Dedifferentiated amniotic fluid mesenchymal stem cell (primary cell): ENCODE results near the gene IRF3.

Experiments
- DNase-seq: peaks from one replicate; pipeline ENCODE4 v3.0.0-alpha.2; 2016; ENCODE audit errors: extremely low spot score

The IRF3 gene

DNA sequence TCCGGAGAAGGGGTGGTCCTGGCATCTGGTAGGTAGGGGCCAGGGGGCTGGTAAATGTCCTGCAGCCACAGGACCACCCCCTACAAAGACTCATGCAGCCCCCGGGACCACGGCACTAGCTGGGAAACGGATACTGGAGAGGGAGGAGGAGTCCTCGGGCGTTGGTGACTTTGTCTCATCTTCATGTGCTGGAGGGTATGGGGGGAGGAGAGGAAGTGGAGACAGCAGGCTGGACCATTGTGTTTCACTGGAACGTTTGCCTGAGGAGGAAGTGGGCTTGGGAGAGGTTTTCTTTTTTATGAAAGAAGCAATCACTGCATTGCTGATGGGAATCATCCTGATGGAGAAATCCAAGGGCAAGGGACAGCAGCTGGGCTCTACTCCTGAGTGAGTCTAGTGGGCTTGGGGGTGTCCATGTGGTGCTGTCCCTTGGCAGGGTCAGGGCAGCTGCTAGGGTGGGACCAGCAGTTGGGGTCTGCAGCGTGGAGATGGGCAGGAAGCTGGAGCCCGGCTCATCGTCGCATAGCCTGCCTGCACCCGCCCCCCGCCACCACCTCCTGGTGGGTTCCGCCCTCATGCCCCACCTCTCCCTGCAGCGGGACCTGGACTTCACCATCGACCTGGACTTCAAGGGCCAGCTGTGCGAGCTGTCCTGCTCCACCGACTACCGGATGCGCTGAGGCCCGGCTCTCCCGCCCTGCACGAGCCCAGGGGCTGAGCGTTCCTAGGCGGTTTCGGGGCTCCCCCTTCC is 22.1 kb upstream of the IRF3 start:
- DNase-seq, result no peak

GRCh38 chr19:49687150-49687549 is 21.5 kb upstream of the IRF3 start:
- no peak for DNase-seq

GRCh38 chr19:49686503-49687088 is 20.9 kb upstream of the IRF3 start:
- DNase-seq, result no peak

DNA sequence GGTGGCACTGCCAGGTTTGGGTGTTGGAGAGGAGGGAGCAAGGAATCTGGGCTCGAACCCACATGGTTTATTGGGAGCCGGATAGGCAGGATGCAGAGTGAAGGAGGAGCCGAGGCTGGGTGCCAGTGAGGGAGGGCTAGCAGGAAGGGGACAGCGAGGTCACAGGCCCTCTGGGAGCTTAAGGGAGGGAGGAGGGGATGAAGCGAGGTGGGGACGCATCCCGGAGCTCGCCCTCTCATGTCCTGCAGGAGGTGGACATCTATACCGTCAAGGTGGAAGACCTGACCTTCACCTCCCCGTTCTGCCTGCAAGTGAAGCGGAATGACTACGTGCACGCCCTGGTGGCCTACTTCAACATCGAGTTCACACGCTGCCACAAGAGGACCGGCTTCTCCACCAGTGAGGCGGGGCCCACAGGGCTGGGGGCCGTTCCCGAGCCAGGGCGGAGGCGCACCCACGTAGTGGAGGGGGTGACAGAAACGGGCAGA is 20.2 kb upstream of the IRF3 start:
- DNase-seq, result no peak

GRCh38 chr19:49684983-49685553 is 19.4 kb upstream of the IRF3 start:
- no peak for DNase-seq

DNA sequence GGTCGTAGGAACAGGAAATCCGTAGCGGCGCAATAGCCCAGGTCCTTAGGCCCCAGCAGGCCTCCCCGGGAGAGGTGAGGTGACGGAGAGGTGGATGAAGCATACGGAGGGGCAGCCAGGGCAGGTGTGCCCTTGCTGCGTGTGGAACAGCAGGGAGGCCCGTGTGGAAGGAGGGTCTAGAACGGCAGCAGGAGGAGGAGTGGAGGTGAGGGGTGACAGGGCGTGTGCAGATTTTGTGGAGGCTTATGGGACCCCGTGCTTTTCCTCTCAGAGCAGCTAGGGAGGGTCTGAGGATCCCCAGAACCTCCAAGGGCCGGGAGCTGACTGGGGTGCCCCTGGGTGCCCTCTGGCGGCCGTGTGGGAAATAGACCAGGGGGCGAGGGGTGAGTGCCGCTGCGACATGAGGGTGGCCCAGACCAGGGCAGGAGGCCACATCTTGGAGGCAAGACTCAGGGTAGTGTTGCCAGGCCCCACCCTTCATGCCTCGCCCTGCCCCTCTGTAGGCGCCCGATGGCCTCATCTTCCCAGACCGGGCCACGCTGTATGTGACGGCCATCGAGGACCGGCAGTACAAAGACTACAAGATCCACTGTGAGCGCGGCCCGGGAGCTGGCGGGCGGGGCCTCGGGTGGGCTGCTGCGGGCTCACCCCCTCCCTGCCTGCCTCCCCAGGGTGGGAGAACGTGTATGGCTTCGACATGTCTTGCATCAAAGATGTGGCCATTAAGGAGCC is 18.8 kb upstream of the IRF3 start:
- no peak for DNase-seq

DNA sequence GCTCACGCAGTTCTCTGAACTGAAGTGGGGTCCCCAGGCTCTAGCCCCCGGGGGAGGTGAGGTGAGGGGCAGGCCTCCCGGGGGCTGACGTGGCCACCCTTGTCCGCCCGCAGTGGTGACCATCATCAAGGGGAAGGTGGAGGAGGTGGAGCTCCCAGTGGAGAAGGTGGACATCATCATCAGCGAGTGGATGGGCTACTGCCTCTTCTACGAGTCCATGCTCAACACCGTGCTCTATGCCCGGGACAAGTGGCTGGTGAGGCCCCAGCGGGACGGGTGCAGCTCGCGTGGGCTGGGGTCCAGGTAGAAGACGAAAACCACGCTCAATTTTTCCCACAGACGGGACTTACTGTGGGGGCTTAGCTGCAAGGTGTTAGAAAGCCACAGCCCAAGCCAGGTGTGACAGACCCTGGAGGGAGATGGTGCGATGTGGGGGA is 18.2 kb upstream of the IRF3 start:
- no peak for DNase-seq

GRCh38 chr19:49682274-49682673 is 16.6 kb upstream of the IRF3 start:
- no peak for DNase-seq

GRCh38 chr19:49681830-49682229 is 16.2 kb upstream of the IRF3 start:
- DNase-seq, result no peak

GRCh38 chr19:49680421-49681351 is 15.0 kb upstream of the IRF3 start:
- DNase-seq, result peak; percentile 63

GRCh38 chr19:49679771-49680413 is 14.2 kb upstream of the IRF3 start:
- DNase-seq, result no peak

- DNase-seq, result no peak
These were observed 13.5 kb upstream of the IRF3 start for GRCh38 chr19:49678985-49679770.

DNA sequence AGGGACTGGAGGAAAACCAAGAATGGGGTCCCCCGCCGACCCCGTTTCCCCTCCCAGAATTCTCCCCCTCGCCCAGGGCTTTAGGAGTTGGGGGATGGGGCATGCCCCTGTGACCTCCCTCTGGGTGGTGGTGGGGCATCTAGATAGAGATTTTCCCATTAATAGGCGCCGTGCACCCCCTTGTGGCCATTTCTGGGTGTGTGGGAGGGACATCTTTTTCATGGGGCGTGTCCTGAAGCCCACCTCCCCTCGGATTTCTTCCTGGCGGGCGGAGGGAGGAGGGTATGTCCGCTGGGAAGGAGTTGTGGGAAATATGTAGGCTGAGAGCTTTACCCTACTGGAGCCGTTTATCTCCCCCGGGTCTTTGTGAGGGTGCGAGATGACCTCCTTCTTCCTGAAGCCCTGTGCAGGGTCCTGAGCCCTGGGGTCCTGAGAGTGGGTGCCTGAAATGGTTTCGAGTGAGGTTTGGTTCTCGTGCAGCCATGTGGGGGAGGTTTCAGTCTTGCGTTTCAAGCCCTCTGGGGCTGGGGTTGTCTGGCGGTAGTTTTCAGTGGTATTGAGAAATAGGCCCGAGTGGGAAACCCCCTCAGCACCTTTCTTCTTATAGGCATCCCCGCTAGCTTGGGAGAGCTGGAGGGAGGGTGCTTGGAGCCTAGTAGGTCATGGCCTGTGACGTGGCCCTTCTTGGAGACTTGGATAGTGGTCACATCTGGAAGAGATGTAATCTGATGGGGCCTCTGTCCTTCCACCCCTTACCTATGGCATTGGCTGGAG is 12.4 kb upstream of the IRF3 start:
- DNase-seq, result peak; percentile 54

DNA sequence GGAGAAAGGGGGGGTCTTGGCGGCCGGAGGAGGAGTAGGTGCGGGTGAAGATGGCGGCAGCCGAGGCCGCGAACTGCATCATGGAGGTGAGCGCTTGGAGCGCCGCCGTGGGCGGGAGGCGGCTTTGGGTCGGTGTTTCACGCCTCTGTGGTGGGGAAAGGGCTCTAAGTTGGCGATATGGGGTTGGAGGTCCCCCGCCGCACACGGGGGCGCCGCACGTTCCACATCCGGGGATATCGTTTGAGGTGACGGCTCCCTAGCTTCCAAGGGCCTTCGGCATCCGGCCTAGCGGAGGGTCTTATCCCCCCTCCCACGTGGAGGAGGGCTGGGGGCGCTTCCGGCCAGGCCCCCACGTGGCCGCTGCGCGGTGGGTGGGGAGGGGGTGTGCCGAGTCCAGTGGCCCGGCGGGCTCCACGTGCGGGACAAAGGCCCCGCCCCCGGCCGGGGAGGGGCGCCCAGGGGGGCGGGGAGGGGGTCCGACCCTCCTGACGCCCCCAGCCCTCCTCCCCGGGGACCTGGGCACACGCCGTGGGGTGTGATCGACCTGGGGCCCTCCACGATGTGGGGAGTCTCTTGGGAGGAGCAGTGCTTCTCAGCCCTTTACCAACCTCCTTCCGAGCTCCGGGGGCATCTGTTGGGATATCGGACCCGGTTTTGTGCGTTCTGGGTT is 11.7 kb upstream of the IRF3 start, which contains the start of gene PRMT1:
Gene PRMT1 (plus strand): TSS at position 41 of the 670 bp plus-strand sequence. CDS start 10 bp downstream, at position 51.
- no peak for DNase-seq

GRCh38 chr19:49676784-49677230 is 11.2 kb upstream of the IRF3 start:
- peak; percentile 100 for DNase-seq

- peak; percentile 86 for DNase-seq
These were observed 10.6 kb upstream of the IRF3 start for GRCh38 chr19:49676136-49676783.

DNA sequence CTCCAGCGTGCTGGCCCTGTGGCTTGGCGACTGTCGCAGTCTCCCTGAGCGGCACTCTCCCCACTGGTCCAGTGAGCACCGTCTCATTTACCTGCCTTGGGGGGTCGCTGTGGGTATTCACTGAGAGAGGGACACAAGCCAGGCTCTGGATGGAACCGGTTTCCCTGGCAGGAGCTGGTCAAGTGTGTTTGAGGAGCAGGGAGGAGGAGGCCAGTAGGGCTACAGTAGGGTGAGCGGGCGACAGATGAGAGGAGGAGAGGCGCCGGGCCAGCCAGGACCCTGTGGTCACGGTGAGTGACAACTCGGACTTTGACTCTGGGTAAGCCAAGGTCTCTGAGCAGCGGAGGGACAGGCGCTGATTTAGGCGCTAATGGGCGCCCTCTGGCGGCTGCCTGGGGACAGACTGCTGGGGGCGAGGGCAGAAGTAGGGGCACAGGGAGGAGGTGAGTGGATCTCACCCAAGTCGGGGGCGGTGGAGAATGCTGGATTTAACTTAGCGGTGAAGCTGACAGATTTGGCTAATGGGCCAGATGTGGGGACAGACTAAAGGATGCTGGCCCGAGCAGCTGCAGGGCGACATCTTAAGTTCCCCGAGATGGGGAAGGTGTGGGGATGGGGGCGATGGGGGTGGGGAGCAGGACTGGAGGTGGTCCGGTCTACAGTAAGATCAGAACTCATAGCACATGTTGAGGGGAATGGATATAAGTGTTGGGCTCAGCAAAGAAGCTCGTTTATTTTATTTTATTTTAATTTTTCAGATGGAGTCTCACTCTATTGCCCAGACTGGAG is 6.7 kb upstream of the IRF3 start:
- peak; percentile 63 for DNase-seq
